ENCODE data around the gene ECE2. TPM values are rescaled to one million over a fixed set of nuclear protein-coding genes. Genes with fewer than 3 reads are reported as not detected.
"Not testable (repeated sequence)": the region's sequence is repeated elsewhere in the genome, so short reads cannot be mapped to it uniquely, and the experiment has no call there.

ECE2 gene
- total RNA-seq, 1 donor from 2014 or later, result not detected

GRCh38 chr3:184336547-184337398 is 61.0 kb downstream of the ECE2 start:
- peak; percentile 75 for DNase-seq

GRCh38 chr3:184337399-184337714 is 61.5 kb downstream of the ECE2 start, which contains the start of gene FAM131A:
Gene FAM131A (plus strand): TSS chr3:184337600. CDS start chr3:184337631, 31 bp downstream.
- peak; percentile 83 for DNase-seq

- DNase-seq, result no peak
These were observed 62.2 kb downstream of the ECE2 start for GRCh38 chr3:184337981-184338380.

- peak; percentile 92 for DNase-seq
These were observed 62.7 kb downstream of the ECE2 start for GRCh38 chr3:184338511-184338945.

GRCh38 chr3:184339001-184339400 is 63.2 kb downstream of the ECE2 start:
- no peak for DNase-seq

GRCh38 chr3:184339451-184340135 is 63.8 kb downstream of the ECE2 start:
- not testable (repeated sequence) for DNase-seq

GRCh38 chr3:184341925-184342324 is 66.1 kb downstream of the ECE2 start:
- no peak for DNase-seq

Small RNA genes lying within 50 kb of the gene (small RNA-seq; reads per million reads assigned to genes)
- gene MIR1224 (ENCODE audit: low replicate concordance) (0.08 reads per million), gene SNORD66 (ENCODE audit: low replicate concordance) (583 reads per million, percentile 98 among the genes with 10 or more reads in this experiment)

Other genes starting within 250 kb of the ECE2 start
- not detected for gene HTR3D, start 244.3 kb upstream of the ECE2 start, total RNA-seq
- not detected for gene HTR3C, start 223.0 kb upstream of the ECE2 start, total RNA-seq
- not detected for gene HTR3E, start 179.0 kb upstream of the ECE2 start, total RNA-seq
- gene EIF2B5, start 140.7 kb upstream of the ECE2 start, total RNA-seq, result 54.9 TPM
- 49.7 TPM for gene DVL3, start 120.6 kb upstream of the ECE2 start, total RNA-seq
- 161 TPM for gene AP2M1, start 101.2 kb upstream of the ECE2 start, total RNA-seq
- gene ABCF3, start 89.8 kb upstream of the ECE2 start, total RNA-seq, result 77.6 TPM
- not detected for gene VWA5B2, start 46.4 kb upstream of the ECE2 start, total RNA-seq
- gene ALG3, start 27.1 kb upstream of the ECE2 start, total RNA-seq, result 19.6 TPM
- 0.62 TPM for gene EEF1AKMT4, start 26.4 kb upstream of the ECE2 start, total RNA-seq
- not detected for gene CAMK2N2, start 14.5 kb upstream of the ECE2 start, total RNA-seq
- gene PSMD2, start 23.2 kb downstream of the ECE2 start, total RNA-seq, result 280 TPM
- 209 TPM for gene EIF4G1, start 38.6 kb downstream of the ECE2 start, total RNA-seq
- 26.9 TPM for gene FAM131A, start 61.6 kb downstream of the ECE2 start, total RNA-seq
- 2.8 TPM for gene CLCN2, start 85.6 kb downstream of the ECE2 start, total RNA-seq
- 81.0 TPM for gene POLR2H, start 85.7 kb downstream of the ECE2 start, total RNA-seq
- gene THPO, start 102.2 kb downstream of the ECE2 start, total RNA-seq, result not detected
- gene CHRD, start 104.0 kb downstream of the ECE2 start, total RNA-seq, result 33.5 TPM

All from tongue (tissue), 3 donors.